Dendritic cell treated with granulocyte-macrophage colony-stimulating factor and Interleukin-4, amounts not matched to agents 40 ng/mL and 50 ng/mL, for 4 days (primary cell): ENCODE results near the gene FOXA3.

Experiments
- H3K27ac Mint-ChIP-seq: one replicate; pipeline ENCODE4 v1.8.0; 2022; ENCODE audit warnings: mild to moderate bottlenecking, mixed read lengths
- H3K27me3 Mint-ChIP-seq: one replicate; pipeline ENCODE4 v1.8.0; 2022; ENCODE audit warnings: mild to moderate bottlenecking, mixed read lengths
- H3K36me3 Mint-ChIP-seq: one replicate; pipeline ENCODE4 v1.8.0; 2022; ENCODE audit warnings: low read depth, mixed read lengths
- H3K4me1 Mint-ChIP-seq: one replicate; pipeline ENCODE4 v1.8.0; 2022; ENCODE audit warnings: low read depth, mixed read lengths
- H3K4me3 Mint-ChIP-seq: one replicate; pipeline ENCODE4 v1.8.0; 2022; ENCODE audit warnings: mild to moderate bottlenecking, moderate library complexity, mixed read lengths
- H3K9me3 Mint-ChIP-seq: one replicate; pipeline ENCODE4 v1.8.0; 2022; ENCODE audit warnings: mixed read lengths
- intact Hi-C: fragments of 100-400 bp; cut with micrococcal nuclease; formaldehyde crosslinking; loops from one replicate; pipeline ENCODE4 v1.15.0; 2022

Gene FOXA3

DNA sequence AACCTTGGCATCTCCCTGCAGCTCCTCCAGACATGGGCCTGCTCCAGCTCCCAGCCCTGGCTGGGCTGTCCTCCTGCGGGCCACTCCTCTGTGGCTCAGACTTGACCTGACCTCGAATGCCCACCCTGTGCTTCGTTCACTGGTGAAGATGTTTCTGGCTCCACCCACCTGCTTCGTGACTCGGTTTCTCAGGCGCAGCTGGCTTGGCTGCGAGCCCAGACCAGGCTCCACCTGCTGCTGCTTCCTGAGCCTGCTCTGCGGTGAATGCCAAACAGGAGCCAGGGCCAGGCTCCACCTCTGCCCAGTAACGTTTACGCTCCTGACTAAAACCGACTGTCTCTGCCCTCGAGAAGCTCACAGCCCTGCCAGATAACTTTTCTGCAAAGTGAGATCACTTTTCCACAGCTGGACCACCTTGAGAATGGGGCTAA lies 40.1 kb upstream of the FOXA3 start:
- Mint-ChIP-seq H3K4me1 (no peaks in the 10 kb centered on the region), H3K27me3 (no peaks in the 10 kb centered on the region), H3K36me3 (peaks cover 100% of the 10 kb centered on the region), H3K9me3 (no peaks in the 10 kb centered on the region), H3K27ac (no peak overlapping the region), H3K4me3 (no peak overlapping the region)
- intact Hi-C loops = no loop called here

DNA sequence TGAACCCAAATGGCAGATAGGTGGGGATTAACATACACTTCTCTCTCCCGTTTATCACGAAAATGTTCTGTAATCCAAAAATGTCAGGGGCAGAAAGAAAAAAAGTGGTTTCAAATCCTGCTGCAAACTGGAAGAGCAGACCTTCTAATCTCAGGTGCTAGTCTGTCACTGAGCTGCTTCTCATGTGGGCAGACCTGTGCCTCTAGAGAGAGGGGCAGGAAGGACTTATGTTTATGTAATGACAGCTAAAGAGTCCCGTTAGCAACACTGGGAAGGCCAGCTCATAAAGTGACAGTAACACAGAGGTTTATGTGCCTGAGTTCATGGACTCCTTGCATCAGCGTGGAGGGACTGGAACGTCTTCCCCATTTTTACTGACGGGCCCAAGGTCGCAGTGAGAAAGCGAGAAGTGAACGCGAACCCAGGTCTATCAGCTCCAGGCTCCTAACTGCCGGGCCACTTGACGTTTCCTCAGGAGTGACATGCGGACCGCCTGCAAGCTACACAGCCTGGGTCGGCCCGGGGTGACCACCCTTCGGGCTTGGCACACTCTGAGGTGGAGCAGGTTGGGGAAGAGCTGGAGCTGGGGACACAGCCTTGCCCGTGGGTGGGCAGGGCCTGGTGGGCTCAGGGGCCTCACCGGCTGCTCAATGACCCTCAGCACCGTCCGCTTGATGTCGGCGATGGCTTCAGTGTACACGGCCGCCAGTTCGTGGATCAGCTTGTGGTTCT lies 39.4 kb upstream of the FOXA3 start:
- H3K4me1 Mint-ChIP-seq = no peaks in the 10 kb centered on the region
- H3K4me3 Mint-ChIP-seq = no peak overlapping the region
- intact Hi-C loops = no loop called here
- H3K36me3 Mint-ChIP-seq = peaks cover 100% of the 10 kb centered on the region
- no peaks in the 10 kb centered on the region for H3K9me3 Mint-ChIP-seq
- no peak overlapping the region for H3K27ac Mint-ChIP-seq
- H3K27me3 Mint-ChIP-seq = no peaks in the 10 kb centered on the region

DNA sequence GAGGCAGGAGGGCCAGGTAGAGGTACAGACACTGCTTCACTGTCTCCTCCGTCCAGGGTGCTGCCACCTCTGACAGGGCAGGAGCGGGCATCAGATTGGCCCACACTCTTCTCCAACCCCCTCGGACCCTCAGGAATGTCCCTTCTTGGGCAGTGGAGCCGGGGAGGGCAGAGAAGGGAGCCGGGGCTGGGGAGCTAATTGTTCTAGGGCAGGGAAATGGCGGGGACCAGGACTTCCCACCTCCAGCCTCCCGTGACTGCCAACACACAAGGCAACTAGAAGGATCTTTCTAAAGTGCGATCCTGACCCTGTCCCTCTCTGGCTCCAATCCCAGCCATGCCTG lies 38.9 kb upstream of the FOXA3 start:
- no peaks in the 10 kb centered on the region for H3K9me3 Mint-ChIP-seq
- H3K4me1 Mint-ChIP-seq = no peaks in the 10 kb centered on the region
- H3K27ac Mint-ChIP-seq = no peak overlapping the region
- no peak overlapping the region for H3K4me3 Mint-ChIP-seq
- intact Hi-C loops = no loop called here
- H3K27me3 Mint-ChIP-seq = no peaks in the 10 kb centered on the region
- H3K36me3 Mint-ChIP-seq = peaks cover 100% of the 10 kb centered on the region

DNA sequence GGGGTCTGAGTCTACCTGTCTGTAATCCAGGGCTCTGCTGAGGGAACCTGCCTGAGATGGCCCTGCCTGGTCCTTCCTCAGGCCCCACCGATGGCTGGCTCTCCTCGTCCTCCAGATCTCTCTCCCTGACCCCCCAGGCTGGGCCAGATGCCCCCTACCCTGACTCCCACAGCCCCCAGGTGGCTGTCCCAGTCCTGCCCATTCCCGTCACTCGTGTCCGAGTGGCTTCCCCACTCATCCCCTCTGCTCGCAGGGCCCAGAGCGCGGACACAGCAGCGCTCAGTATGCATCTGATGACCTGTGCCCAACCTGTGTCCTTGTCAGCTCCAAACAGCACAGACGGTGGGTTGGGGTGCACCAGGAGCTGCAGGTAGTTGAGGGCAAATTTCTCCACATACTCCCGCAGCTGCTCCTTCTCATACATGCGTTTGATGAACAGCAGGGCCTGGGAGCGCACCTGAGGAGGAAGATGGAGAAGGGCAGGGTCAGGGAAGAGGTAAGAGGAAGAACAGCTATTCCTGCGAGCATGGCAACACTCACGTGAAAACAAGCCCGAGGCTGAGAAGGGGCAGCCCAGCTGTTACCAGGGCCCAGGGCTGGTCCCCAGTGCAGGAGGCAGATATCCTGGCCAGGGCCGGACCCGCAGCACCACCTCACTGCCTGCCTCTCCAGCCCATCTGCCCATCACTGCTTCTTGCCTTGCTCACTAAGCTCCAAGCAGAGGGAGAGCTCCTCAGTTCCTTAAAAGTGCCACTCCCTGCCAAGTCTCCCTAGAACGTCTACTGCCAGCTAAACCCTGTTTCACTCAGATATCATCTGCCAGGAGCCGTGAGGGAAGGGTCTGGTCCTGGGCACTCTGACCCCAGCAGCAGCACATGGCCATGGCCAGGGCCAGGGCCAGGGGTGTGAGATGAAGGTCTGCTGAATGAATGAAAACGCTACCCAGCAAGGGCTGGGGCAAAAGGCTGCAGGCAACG lies 37.9 kb upstream of the FOXA3 start:
- H3K4me1 Mint-ChIP-seq = no peaks in the 10 kb centered on the region
- H3K36me3 Mint-ChIP-seq = peaks cover 100% of the 10 kb centered on the region
- H3K4me3 Mint-ChIP-seq = no peak overlapping the region

DNA sequence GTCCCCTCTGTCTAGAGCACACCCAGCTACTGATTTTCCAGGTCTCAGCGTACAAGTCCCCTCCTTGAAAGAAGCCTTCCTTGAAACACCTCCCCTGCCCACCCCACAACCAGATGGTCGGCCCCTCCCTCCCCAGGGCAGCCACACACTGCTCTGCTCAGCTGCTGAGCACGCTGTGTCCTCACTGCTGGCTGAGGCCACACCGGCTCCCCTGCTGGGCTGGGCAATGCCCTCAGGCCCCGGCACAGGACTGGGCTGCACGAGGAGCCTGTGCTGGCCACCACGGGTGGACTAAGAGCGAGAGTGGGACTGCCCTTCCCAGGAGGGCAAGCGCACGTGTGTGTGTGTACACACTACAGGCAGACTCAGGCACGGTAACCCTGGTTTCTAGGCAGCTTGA lies 37.2 kb upstream of the FOXA3 start:
- peaks cover 100% of the 10 kb centered on the region for H3K36me3 Mint-ChIP-seq
- H3K4me3 Mint-ChIP-seq = no peak overlapping the region
- H3K4me1 Mint-ChIP-seq = no peaks in the 10 kb centered on the region
- H3K27ac Mint-ChIP-seq = no peak overlapping the region
- intact Hi-C loops = no loop called here
- no peaks in the 10 kb centered on the region for H3K27me3 Mint-ChIP-seq
- H3K9me3 Mint-ChIP-seq = no peaks in the 10 kb centered on the region

More for the DNA sequence above, 37.9 kb upstream of the FOXA3 start:
- intact Hi-C loops = no loop called here
- Mint-ChIP-seq H3K27me3 (no peaks in the 10 kb centered on the region), H3K27ac (no peak overlapping the region), H3K9me3 (no peaks in the 10 kb centered on the region)

DNA sequence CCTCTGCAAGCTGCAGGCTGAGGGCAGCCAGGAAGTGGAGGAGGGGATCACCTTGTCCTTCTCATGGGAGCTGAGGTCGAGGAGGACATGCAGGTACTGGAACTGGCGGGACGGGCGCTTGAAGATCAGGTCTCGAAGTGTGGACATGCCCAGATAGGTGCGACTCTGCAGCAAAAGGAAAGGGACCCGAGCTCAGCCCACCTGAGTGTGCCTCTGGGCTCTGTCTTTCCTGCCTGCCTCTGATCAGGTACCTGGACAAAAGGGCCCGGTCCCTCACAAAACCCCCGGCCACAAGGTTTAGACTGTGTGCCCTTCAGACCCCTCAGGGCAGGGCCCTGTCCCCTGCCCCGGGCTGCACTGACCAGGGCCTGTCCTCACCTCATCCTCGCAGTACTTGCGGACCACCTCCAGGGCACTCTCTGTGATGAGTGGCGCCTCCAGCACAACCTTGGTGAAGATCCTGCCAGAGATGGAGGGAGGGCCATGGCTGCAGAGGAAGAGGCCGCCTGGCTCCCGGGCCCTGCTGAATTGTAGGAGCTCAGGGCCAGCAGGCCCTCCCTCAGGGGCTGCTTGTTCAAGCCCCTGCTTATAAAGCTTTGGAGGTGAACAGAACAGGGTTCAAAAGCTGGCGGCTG lies 36.5 kb upstream of the FOXA3 start:
- no peak overlapping the region for H3K27ac Mint-ChIP-seq
- intact Hi-C loops = no loop called here
- no peaks in the 10 kb centered on the region for H3K9me3 Mint-ChIP-seq
- H3K36me3 Mint-ChIP-seq = peaks cover 100% of the 10 kb centered on the region
- H3K4me3 Mint-ChIP-seq = no peak overlapping the region
- no peaks in the 10 kb centered on the region for H3K27me3 Mint-ChIP-seq
- H3K4me1 Mint-ChIP-seq = no peaks in the 10 kb centered on the region

DNA sequence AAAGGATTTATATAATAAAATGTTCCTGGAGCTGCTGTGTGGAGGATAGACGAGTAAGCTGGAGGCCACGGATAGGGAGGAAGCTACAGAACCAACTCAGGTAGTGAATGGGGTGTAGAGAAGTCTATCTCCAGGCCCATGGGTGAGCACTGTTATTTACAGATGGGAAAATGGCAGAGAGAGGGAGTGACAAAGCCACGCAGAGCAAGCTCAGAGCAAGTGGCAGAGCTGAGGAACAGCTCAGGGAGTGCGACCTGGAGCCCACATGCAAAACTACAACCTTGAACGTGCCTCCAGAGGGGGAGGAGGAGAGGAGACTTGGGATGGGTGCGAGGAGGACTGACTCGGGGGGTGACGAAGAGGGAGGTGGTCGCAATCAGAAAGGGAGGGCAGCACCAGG lies 35.6 kb upstream of the FOXA3 start:
- peaks cover 100% of the 10 kb centered on the region for H3K36me3 Mint-ChIP-seq
- no peak overlapping the region for H3K4me3 Mint-ChIP-seq
- H3K27me3 Mint-ChIP-seq = no peaks in the 10 kb centered on the region
- no peaks in the 10 kb centered on the region for H3K9me3 Mint-ChIP-seq
- no peak overlapping the region for H3K27ac Mint-ChIP-seq
- intact Hi-C loops = no loop called here
- H3K4me1 Mint-ChIP-seq = no peaks in the 10 kb centered on the region

DNA sequence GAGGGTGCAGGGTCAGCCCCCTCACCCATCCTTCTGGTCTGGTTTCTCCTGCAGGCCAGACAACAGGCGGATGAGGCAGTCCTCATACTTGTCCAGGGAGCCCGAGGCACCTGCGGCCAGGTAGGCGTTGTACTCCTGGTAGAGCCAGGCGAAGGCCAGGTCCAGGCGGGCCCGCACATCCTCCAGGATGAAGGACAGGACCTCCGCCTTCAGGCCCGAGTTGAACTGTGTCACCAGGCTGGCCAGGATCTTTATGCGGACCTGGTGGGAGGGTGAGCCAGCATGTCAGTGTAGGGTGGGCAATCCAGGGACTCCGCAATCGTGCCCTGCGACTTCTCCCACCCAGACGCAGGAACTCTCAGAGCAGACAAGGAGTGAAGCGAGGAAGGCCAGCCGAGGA lies 35.2 kb upstream of the FOXA3 start:
- H3K9me3 Mint-ChIP-seq = no peaks in the 10 kb centered on the region
- no peaks in the 10 kb centered on the region for H3K4me1 Mint-ChIP-seq
- no peak overlapping the region for H3K27ac Mint-ChIP-seq
- intact Hi-C loops = no loop called here
- H3K36me3 Mint-ChIP-seq = peaks cover 100% of the 10 kb centered on the region
- no peak overlapping the region for H3K4me3 Mint-ChIP-seq
- H3K27me3 Mint-ChIP-seq = no peaks in the 10 kb centered on the region

DNA sequence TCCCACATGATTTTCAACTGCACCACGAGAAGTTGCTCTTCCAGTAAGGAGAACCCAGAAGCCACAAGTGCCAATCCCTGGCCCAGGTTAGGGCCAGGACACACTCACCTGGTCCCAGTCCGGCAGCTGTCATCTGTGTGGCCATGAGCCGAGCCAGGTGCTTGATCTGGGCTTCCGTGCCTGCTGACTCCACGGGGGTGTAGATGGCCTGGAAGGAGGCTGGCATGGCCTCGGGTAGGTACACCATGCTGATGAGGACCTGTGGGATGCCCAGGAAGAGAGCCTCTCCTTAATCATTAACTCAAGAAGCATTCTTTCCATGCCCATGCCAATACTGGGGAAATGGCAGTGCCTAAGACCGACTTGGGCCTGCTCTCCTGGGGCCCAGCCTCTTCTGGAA lies 29.2 kb upstream of the FOXA3 start:
- peaks cover 100% of the 10 kb centered on the region for H3K36me3 Mint-ChIP-seq
- no peak overlapping the region for H3K27ac Mint-ChIP-seq
- H3K4me1 Mint-ChIP-seq = no peaks in the 10 kb centered on the region
- no peaks in the 10 kb centered on the region for H3K27me3 Mint-ChIP-seq
- no peaks in the 10 kb centered on the region for H3K9me3 Mint-ChIP-seq
- H3K4me3 Mint-ChIP-seq = no peak overlapping the region
- intact Hi-C loops = no loop called here

DNA sequence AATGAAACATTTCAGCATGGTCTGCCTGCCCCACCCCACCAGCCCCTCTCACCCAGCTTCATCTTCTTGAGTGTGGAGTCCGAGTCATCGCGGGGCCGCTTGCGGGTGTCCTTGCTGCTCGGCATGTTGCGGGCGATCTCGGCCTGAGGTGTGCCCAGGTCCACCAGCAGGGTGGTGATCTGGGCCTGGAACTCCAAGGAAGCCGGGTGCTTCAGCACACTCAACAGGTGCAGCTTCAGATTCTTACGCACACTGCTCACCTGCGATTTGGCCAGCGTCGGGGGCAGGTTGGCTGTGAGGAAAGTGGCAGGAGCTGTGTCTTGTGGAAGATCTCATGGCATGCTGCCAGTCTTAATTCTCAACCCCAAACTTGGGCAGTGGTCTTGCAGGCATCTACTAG lies 21.9 kb upstream of the FOXA3 start:
- H3K27ac Mint-ChIP-seq = no peak overlapping the region
- peaks cover 98% of the 10 kb centered on the region for H3K36me3 Mint-ChIP-seq
- no peak overlapping the region for H3K4me3 Mint-ChIP-seq
- intact Hi-C loops = no loop called here
- H3K9me3 Mint-ChIP-seq = no peaks in the 10 kb centered on the region
- no peaks in the 10 kb centered on the region for H3K4me1 Mint-ChIP-seq
- no peaks in the 10 kb centered on the region for H3K27me3 Mint-ChIP-seq

DNA sequence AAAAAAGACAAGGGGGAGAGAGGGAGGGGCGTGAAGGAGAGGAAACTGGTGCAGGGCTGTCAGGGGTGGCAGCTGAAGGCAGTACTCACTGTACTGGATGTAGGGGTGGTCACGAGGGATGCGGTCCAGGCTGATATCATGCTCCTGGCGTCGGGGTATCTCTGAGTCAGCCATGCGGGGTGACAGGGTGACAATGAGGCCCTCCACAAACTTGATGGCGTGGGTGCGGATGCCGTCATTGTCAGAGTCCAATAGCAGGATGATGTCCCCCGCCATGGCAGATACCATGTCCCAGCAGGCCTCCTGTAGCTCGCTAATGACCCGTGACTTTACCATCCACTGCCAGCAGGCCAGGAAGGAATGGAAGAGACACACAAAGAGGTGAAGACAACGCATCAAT lies 16.5 kb upstream of the FOXA3 start:
- H3K9me3 Mint-ChIP-seq = no peaks in the 10 kb centered on the region
- no peaks in the 10 kb centered on the region for H3K4me1 Mint-ChIP-seq
- H3K27ac Mint-ChIP-seq = no peak overlapping the region
- intact Hi-C loops = no loop called here
- H3K4me3 Mint-ChIP-seq = no peak overlapping the region
- H3K27me3 Mint-ChIP-seq = no peaks in the 10 kb centered on the region
- peaks cover 99% of the 10 kb centered on the region for H3K36me3 Mint-ChIP-seq

DNA sequence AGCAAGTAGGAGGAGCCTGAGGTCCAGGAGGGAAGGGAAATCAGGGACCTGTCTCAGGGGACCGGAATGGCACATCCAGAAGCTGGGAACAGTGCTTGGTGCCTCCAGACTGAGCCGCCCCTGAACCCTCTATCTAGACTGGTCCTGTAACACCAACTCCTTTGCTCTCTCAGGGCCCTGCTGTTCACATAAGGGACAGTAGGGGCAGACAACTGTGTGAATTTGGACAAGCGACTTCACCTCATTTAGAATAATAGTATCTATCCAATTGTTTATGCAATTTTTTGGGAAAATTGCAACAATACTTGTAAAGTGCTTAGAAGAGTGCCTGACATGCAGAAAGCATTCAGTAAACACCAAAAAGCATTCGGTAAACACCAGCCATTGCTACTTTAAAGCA lies 15.2 kb upstream of the FOXA3 start:
- Mint-ChIP-seq H3K4me1 (no peaks in the 10 kb centered on the region), H3K9me3 (no peaks in the 10 kb centered on the region), H3K27ac (no peak overlapping the region), H3K36me3 (peaks cover 99% of the 10 kb centered on the region), H3K4me3 (no peak overlapping the region), H3K27me3 (no peaks in the 10 kb centered on the region)
- intact Hi-C loops = no loop called here

DNA sequence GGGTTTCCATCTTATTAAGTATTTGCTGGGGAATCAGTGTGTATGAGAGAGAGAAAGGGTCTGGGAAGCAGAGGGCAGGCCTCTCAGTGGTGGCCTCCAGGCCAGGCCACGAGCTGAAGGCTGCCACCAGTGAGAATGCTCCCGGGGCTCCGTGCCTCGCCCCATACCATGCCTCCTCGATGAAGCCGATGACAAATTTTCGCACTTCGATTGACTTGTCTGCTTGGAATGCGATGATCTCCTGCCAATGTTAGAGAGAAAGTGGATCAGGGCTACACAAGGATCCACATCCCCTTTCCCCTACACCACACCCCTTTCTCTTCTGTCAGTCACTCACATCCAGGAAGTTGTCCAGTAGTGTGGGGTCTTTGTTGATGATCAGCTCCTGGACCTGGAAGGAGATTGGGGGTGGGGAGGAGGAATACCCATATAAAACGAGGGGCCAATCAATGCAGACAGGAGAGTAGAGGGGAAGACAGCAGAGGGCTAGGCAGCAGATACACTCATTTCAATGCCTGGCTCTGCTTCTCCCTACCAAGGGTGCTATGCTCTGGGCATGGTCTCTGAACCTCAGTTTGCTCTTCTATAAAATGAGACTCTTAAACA lies 11.9 kb upstream of the FOXA3 start:
- no peaks in the 10 kb centered on the region for H3K9me3 Mint-ChIP-seq
- no peak overlapping the region for H3K4me3 Mint-ChIP-seq
- H3K36me3 Mint-ChIP-seq = peaks cover 100% of the 10 kb centered on the region
- no peaks in the 10 kb centered on the region for H3K4me1 Mint-ChIP-seq
- no peak overlapping the region for H3K27ac Mint-ChIP-seq
- H3K27me3 Mint-ChIP-seq = no peaks in the 10 kb centered on the region
- intact Hi-C loops = no loop called here

DNA sequence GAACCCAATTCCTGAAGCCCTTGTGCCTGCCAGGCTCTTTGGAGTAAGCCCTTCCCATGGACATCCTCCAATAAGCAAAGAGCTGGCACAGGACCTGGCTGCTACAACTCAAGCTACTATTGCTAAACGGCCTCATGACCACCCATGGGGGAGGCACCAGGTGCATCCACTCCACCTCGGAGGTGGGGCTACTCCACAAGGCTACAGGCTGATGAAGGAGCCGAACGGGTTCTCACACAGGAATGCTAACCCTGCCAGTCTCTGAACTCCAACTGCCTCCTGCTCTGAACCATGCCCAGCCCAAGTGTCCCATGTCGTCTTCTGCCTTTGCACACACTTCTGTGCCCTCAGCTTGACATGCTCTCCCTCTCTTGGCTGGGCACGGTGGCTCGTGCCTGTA lies 11.1 kb upstream of the FOXA3 start:
- Mint-ChIP-seq H3K27ac (no peak overlapping the region), H3K27me3 (no peaks in the 10 kb centered on the region), H3K9me3 (no peaks in the 10 kb centered on the region), H3K36me3 (peaks cover 100% of the 10 kb centered on the region), H3K4me3 (no peak overlapping the region), H3K4me1 (peaks cover under 1% of the 10 kb centered on the region)
- intact Hi-C loops = no loop called here
